G401 (cell line): Measurements from ENCODE around the gene SLC4A8. TPM values are rescaled to one million over a fixed set of nuclear protein-coding genes. Genes with fewer than 3 reads are reported as not detected.

Experiments used
- DNase-seq: peaks from one replicate; pipeline ENCODE4 v3.0.0-alpha.2; 2015; ENCODE audit warnings: low spot score
- in situ Hi-C: cut with HindIII; loops from 2 replicates; pipeline ENCODE4 v1.10.0; 2016; ENCODE audit warnings: low sequenced_read_pairs, mixed read lengths
- total RNA-seq: library from RNA; depleted of rRNA; stranded (reverse); fragments of >200 nt; shearing (Covaris generic); gene quantifications from 2 replicates; pipeline ENCODE4 v1.2.3, GENCODE V29; 2014; rRNA removed

SLC4A8 gene
- total RNA-seq, 1 experiment from 2014 or later, result 2.2 TPM

GRCh38 chr12:51538149-51538548 is 113.5 kb downstream of the SLC4A8 start:
- DNase-seq, result no peak
- in situ Hi-C loops, result no loop called here

- in situ Hi-C loops, result no loop called here
- DNase-seq, result no peak
These were observed 114.0 kb downstream of the SLC4A8 start for GRCh38 chr12:51538599-51538998.

- in situ Hi-C loops, result no loop called here
- DNase-seq, result no peak
These were observed 116.4 kb downstream of the SLC4A8 start for GRCh38 chr12:51540996-51541395.

- in situ Hi-C loops, result no loop called here
- no peak for DNase-seq
These were observed 121.5 kb downstream of the SLC4A8 start for GRCh38 chr12:51546097-51546496.

- DNase-seq, result no peak
- in situ Hi-C loops, result no loop called here
These were observed 123.0 kb downstream of the SLC4A8 start for GRCh38 chr12:51547606-51548005.

- in situ Hi-C loops, result no loop called here
These were observed 123.6 kb downstream of the SLC4A8 start for GRCh38 chr12:51548241-51548640.

GRCh38 chr12:51549637-51550036 is 125.0 kb downstream of the SLC4A8 start:
- in situ Hi-C loops, result no loop called here
- no peak for DNase-seq

More at GRCh38 chr12:51548241-51548640, 123.6 kb downstream of the SLC4A8 start:
- no peak for DNase-seq

Other genes with a start within 250 kb of the SLC4A8 start
- gene POU6F1, start 206.8 kb upstream of the SLC4A8 start, total RNA-seq, result 0.98 and 4.1 TPM in 2 replicates
- gene DAZAP2, start 186.0 kb upstream of the SLC4A8 start, total RNA-seq, result 88.8 and 94.2 TPM in 2 replicates
- gene SMAGP, start 154.4 kb upstream of the SLC4A8 start, total RNA-seq, result 2.7 and 7.5 TPM in 2 replicates
- not detected in 2 replicates for gene BIN2, start 100.7 kb upstream of the SLC4A8 start, total RNA-seq
- not detected in 2 replicates for gene CELA1, start 78.2 kb upstream of the SLC4A8 start, total RNA-seq
- gene GALNT6, start 33.4 kb upstream of the SLC4A8 start, total RNA-seq, result 5.8 and 18.1 TPM in 2 replicates
- 1.2 and 5.4 TPM in 2 replicates for gene SCN8A, start 166.4 kb downstream of the SLC4A8 start, total RNA-seq